Measurements from ENCODE around the gene FYB1.

DNA sequence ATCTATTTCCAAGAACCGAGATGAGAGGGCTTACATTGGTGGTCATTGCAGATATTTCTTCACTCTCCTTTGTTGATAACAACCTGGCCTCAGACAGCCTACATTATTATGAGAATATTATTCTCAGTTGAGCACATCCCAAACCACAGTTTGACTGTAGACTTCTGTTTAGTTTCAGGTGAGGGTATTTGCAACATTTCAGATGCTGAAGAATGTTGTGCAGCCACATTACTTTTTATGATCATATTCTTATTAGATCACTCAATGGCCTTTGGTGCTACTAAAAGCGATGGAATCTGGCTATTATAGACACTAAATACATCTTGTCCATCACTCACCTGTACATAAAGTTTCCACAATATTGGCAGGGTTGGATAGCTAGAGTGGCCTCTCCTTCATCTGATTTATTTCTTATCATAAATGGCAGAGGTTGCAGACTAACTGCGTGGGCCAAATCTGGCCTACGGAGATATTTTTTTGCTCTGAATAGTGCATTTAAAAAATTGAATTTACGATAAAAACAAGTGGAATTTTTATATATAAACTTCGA is 119.0 kb downstream of the FYB1 start:
- no peak for TF ChIP-seq POLR2A (IDR thresholded peaks at IDR 0.05)
- TF ChIP-seq, protein P1, sequence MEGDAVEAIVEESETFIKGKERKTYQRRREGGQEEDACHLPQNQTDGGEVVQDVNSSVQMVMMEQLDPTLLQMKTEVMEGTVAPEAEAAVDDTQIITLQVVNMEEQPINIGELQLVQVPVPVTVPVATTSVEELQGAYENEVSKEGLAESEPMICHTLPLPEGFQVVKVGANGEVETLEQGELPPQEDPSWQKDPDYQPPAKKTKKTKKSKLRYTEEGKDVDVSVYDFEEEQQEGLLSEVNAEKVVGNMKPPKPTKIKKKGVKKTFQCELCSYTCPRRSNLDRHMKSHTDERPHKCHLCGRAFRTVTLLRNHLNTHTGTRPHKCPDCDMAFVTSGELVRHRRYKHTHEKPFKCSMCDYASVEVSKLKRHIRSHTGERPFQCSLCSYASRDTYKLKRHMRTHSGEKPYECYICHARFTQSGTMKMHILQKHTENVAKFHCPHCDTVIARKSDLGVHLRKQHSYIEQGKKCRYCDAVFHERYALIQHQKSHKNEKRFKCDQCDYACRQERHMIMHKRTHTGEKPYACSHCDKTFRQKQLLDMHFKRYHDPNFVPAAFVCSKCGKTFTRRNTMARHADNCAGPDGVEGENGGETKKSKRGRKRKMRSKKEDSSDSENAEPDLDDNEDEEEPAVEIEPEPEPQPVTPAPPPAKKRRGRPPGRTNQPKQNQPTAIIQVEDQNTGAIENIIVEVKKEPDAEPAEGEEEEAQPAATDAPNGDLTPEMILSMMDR (IDR thresholded peaks at IDR 0.05), result no peak
